ENCODE results near the gene HNRNPM. TPM values are rescaled to one million over a fixed set of nuclear protein-coding genes. Genes with fewer than 3 reads are reported as not detected.
"Not testable (repeated sequence)": the region's sequence is repeated elsewhere in the genome, so short reads cannot be mapped to it uniquely, and the experiment has no call there.

HNRNPM gene
- total RNA-seq, 1 donor from 2014 or later: 59.0 TPM

GRCh38 chr19:8423817-8424223, 21.0 kb upstream of the HNRNPM start:
- Histone ChIP-seq H3K4me1 (ENCODE audit: control insufficient read depth in 3 of 3, insufficient read depth in 3 of 3, low read length in 3 of 3) (peaks cover 2 to 8% (median 3%) of the 10 kb centered on the region in 3 donors), H3K9ac (ENCODE audit: low read depth in 1 of 3, low read length in 3 of 3) (peak overlapping the region; percentile 20 to 66 (median 50)), H3K36me3 (ENCODE audit: control insufficient read depth in 3 of 3, insufficient read depth in 3 of 3, low read length in 3 of 3) (peaks cover 8 to 16% (median 14%) of the 10 kb centered on the region in 3 donors), H3K4me3 (ENCODE audit: low read length in 3 of 3) (peak overlapping the region; percentile 13 to 38 (median 20)), H3K27me3 (ENCODE audit: control insufficient read depth in 3 of 3, insufficient read depth in 3 of 3, low read length in 3 of 3) (no peaks in the 10 kb centered on the region), H3K27ac (ENCODE audit: low read depth, low read length) (peak overlapping the region; percentile 88), H3K9me3 (ENCODE audit: control insufficient read depth in 3 of 3, low read length in 3 of 3) (no peaks in the 10 kb centered on the region)

- H3K27me3 ChIP-seq (ENCODE audit: control insufficient read depth in 3 of 3, insufficient read depth in 3 of 3, low read length in 3 of 3); H3K27ac ChIP-seq (ENCODE audit: low read depth, low read length); H3K4me1 ChIP-seq (ENCODE audit: control insufficient read depth in 3 of 3, insufficient read depth in 3 of 3, low read length in 3 of 3); H3K9me3 ChIP-seq (ENCODE audit: control insufficient read depth in 3 of 3, low read length in 3 of 3); H3K9ac ChIP-seq (ENCODE audit: low read depth in 1 of 3, low read length in 3 of 3); H3K4me3 ChIP-seq (ENCODE audit: low read length in 3 of 3): not testable (repeated sequence)
- H3K36me3 ChIP-seq (ENCODE audit: control insufficient read depth in 3 of 3, insufficient read depth in 3 of 3, low read length in 3 of 3): peaks cover 8 to 18% (median 16%) of the 10 kb centered on the region in 3 donors
These were observed 19.4 kb upstream of the HNRNPM start for GRCh38 chr19:8425331-8425730.

- H3K36me3 ChIP-seq (ENCODE audit: control insufficient read depth in 3 of 3, insufficient read depth in 3 of 3, low read length in 3 of 3): peaks cover 11 to 23% (median 20%) of the 10 kb centered on the region in 3 donors
These were observed 18.5 kb upstream of the HNRNPM start for GRCh38 chr19:8426283-8426682.

GRCh38 chr19:8429044-8429443, 15.7 kb upstream of the HNRNPM start:
- no peaks in the 10 kb centered on the region for H3K27me3 ChIP-seq (ENCODE audit: control insufficient read depth in 3 of 3, insufficient read depth in 3 of 3, low read length in 3 of 3)
- H3K9me3 ChIP-seq (ENCODE audit: control insufficient read depth in 3 of 3, low read length in 3 of 3): no peaks in the 10 kb centered on the region
- no peak overlapping the region for H3K27ac ChIP-seq (ENCODE audit: low read depth, low read length)
- no peak overlapping the region for H3K9ac ChIP-seq (ENCODE audit: low read depth in 1 of 3, low read length in 3 of 3)
- H3K4me3 ChIP-seq (ENCODE audit: low read length in 3 of 3): no peak overlapping the region
- peaks cover 4 to 16% (median 11%) of the 10 kb centered on the region in 3 donors for H3K36me3 ChIP-seq (ENCODE audit: control insufficient read depth in 3 of 3, insufficient read depth in 3 of 3, low read length in 3 of 3)
- peaks cover 0 to 4% (median 2%) of the 10 kb centered on the region in 3 donors for H3K4me1 ChIP-seq (ENCODE audit: control insufficient read depth in 3 of 3, insufficient read depth in 3 of 3, low read length in 3 of 3)

More at GRCh38 chr19:8426283-8426682, 18.5 kb upstream of the HNRNPM start:
- Histone ChIP-seq H3K9me3 (ENCODE audit: control insufficient read depth in 3 of 3, low read length in 3 of 3) (no peaks in the 10 kb centered on the region), H3K4me3 (ENCODE audit: low read length in 3 of 3) (no peak overlapping the region), H3K27me3 (ENCODE audit: control insufficient read depth in 3 of 3, insufficient read depth in 3 of 3, low read length in 3 of 3) (no peaks in the 10 kb centered on the region), H3K4me1 (ENCODE audit: control insufficient read depth in 3 of 3, insufficient read depth in 3 of 3, low read length in 3 of 3) (peaks cover 2 to 8% (median 3%) of the 10 kb centered on the region in 3 donors), H3K27ac (ENCODE audit: low read depth, low read length) (no peak overlapping the region), H3K9ac (ENCODE audit: low read depth in 1 of 3, low read length in 3 of 3) (no peak overlapping the region)

GRCh38 chr19:8429826-8430225, 14.9 kb upstream of the HNRNPM start:
- no peak overlapping the region for H3K9ac ChIP-seq (ENCODE audit: low read depth in 1 of 3, low read length in 3 of 3)
- no peak overlapping the region for H3K4me3 ChIP-seq (ENCODE audit: low read length in 3 of 3)
- no peaks in the 10 kb centered on the region for H3K4me1 ChIP-seq (ENCODE audit: control insufficient read depth in 3 of 3, insufficient read depth in 3 of 3, low read length in 3 of 3)
- H3K36me3 ChIP-seq (ENCODE audit: control insufficient read depth in 3 of 3, insufficient read depth in 3 of 3, low read length in 3 of 3): peaks cover 4 to 16% (median 11%) of the 10 kb centered on the region in 3 donors
- no peaks in the 10 kb centered on the region for H3K9me3 ChIP-seq (ENCODE audit: control insufficient read depth in 3 of 3, low read length in 3 of 3)
- no peak overlapping the region for H3K27ac ChIP-seq (ENCODE audit: low read depth, low read length)
- H3K27me3 ChIP-seq (ENCODE audit: control insufficient read depth in 3 of 3, insufficient read depth in 3 of 3, low read length in 3 of 3): no peaks in the 10 kb centered on the region

- Histone ChIP-seq H3K27ac (ENCODE audit: low read depth, low read length) (no peak overlapping the region), H3K9me3 (ENCODE audit: control insufficient read depth in 3 of 3, low read length in 3 of 3) (no peaks in the 10 kb centered on the region), H3K4me3 (ENCODE audit: low read length in 3 of 3) (no peak overlapping the region), H3K9ac (ENCODE audit: low read depth in 1 of 3, low read length in 3 of 3) (no peak overlapping the region), H3K36me3 (ENCODE audit: control insufficient read depth in 3 of 3, insufficient read depth in 3 of 3, low read length in 3 of 3) (peaks cover 4 to 16% (median 11%) of the 10 kb centered on the region in 3 donors), H3K4me1 (ENCODE audit: control insufficient read depth in 3 of 3, insufficient read depth in 3 of 3, low read length in 3 of 3) (no peaks in the 10 kb centered on the region), H3K27me3 (ENCODE audit: control insufficient read depth in 3 of 3, insufficient read depth in 3 of 3, low read length in 3 of 3) (no peaks in the 10 kb centered on the region)
These were observed 14.1 kb upstream of the HNRNPM start for GRCh38 chr19:8430650-8431049.

- H3K27ac ChIP-seq (ENCODE audit: low read depth, low read length): no peak overlapping the region
- H3K27me3 ChIP-seq (ENCODE audit: control insufficient read depth in 3 of 3, insufficient read depth in 3 of 3, low read length in 3 of 3): no peaks in the 10 kb centered on the region
- H3K9me3 ChIP-seq (ENCODE audit: control insufficient read depth in 3 of 3, low read length in 3 of 3): no peaks in the 10 kb centered on the region
- no peak overlapping the region for H3K9ac ChIP-seq (ENCODE audit: low read depth in 1 of 3, low read length in 3 of 3)
- no peak overlapping the region for H3K4me3 ChIP-seq (ENCODE audit: low read length in 3 of 3)
- peaks cover 3 to 12% (median 9%) of the 10 kb centered on the region in 3 donors for H3K36me3 ChIP-seq (ENCODE audit: control insufficient read depth in 3 of 3, insufficient read depth in 3 of 3, low read length in 3 of 3)
- no peaks in the 10 kb centered on the region for H3K4me1 ChIP-seq (ENCODE audit: control insufficient read depth in 3 of 3, insufficient read depth in 3 of 3, low read length in 3 of 3)
These were observed 6.5 kb upstream of the HNRNPM start for GRCh38 chr19:8438236-8438635.

- Histone ChIP-seq H3K27me3 (ENCODE audit: control insufficient read depth in 3 of 3, insufficient read depth in 3 of 3, low read length in 3 of 3) (no peaks in the 10 kb centered on the region), H3K9me3 (ENCODE audit: control insufficient read depth in 3 of 3, low read length in 3 of 3) (no peaks in the 10 kb centered on the region), H3K27ac (ENCODE audit: low read depth, low read length) (no peak overlapping the region), H3K9ac (ENCODE audit: low read depth in 1 of 3, low read length in 3 of 3) (no peak overlapping the region), H3K4me1 (ENCODE audit: control insufficient read depth in 3 of 3, insufficient read depth in 3 of 3, low read length in 3 of 3) (peaks cover 15 to 19% (median 19%) of the 10 kb centered on the region in 3 donors), H3K4me3 (ENCODE audit: low read length in 3 of 3) (no peak overlapping the region), H3K36me3 (ENCODE audit: control insufficient read depth in 3 of 3, insufficient read depth in 3 of 3, low read length in 3 of 3) (peaks cover 4 to 16% (median 15%) of the 10 kb centered on the region in 3 donors)
These were observed 2.8 kb upstream of the HNRNPM start for GRCh38 chr19:8441725-8442544.

GRCh38 chr19:8444140-8444676, 567 bp upstream of the HNRNPM start:
- H3K9ac ChIP-seq (ENCODE audit: low read depth in 1 of 3, low read length in 3 of 3): peak overlapping the region; percentile 90 to 99 (median 99)
- H3K4me3 ChIP-seq (ENCODE audit: low read length in 3 of 3): peak overlapping the region; percentile 68 to 91 (median 89)
- H3K27ac ChIP-seq (ENCODE audit: low read depth, low read length): peak overlapping the region; percentile 99
- H3K9me3 ChIP-seq (ENCODE audit: control insufficient read depth in 3 of 3, low read length in 3 of 3); H3K36me3 ChIP-seq (ENCODE audit: control insufficient read depth in 3 of 3, insufficient read depth in 3 of 3, low read length in 3 of 3); H3K27me3 ChIP-seq (ENCODE audit: control insufficient read depth in 3 of 3, insufficient read depth in 3 of 3, low read length in 3 of 3): not testable (repeated sequence)
- peaks cover 29 to 36% (median 36%) of the 10 kb centered on the region in 3 donors for H3K4me1 ChIP-seq (ENCODE audit: control insufficient read depth in 3 of 3, insufficient read depth in 3 of 3, low read length in 3 of 3)

GRCh38 chr19:8445488-8446001, 770 bp downstream of the HNRNPM start:
- Histone ChIP-seq H3K36me3 (ENCODE audit: control insufficient read depth in 3 of 3, insufficient read depth in 3 of 3, low read length in 3 of 3) (peaks cover 2 to 9% (median 8%) of the 10 kb centered on the region in 3 donors), H3K27me3 (ENCODE audit: control insufficient read depth in 3 of 3, insufficient read depth in 3 of 3, low read length in 3 of 3) (no peaks in the 10 kb centered on the region), H3K4me3 (ENCODE audit: low read length in 3 of 3) (peak overlapping the region; percentile 88 to 95 (median 91)), H3K9ac (ENCODE audit: low read depth in 1 of 3, low read length in 3 of 3) (peak overlapping the region; percentile 98 to 99 (median 99)), H3K27ac (ENCODE audit: low read depth, low read length) (peak overlapping the region; percentile 99), H3K4me1 (ENCODE audit: control insufficient read depth in 3 of 3, insufficient read depth in 3 of 3, low read length in 3 of 3) (peaks cover 36 to 45% (median 44%) of the 10 kb centered on the region in 3 donors), H3K9me3 (ENCODE audit: control insufficient read depth in 3 of 3, low read length in 3 of 3) (no peaks in the 10 kb centered on the region)
